Keratinocyte (primary cell): ENCODE data around the gene CBARP. TPM values are rescaled to one million over a fixed set of nuclear protein-coding genes. Genes with fewer than 3 reads are reported as not detected.
"Not testable (repeated sequence)": the region's sequence is repeated elsewhere in the genome, so short reads cannot be mapped to it uniquely, and the experiment has no call there.

Experiments
- DNase-seq: peaks from one replicate; pipeline ENCODE4 v3.0.0-alpha.2; 2011; ENCODE audit warnings: low read depth, missing footprints, low spot score
- FAIRE-seq: peaks from 2 replicates; lab custom pipeline; 2011; peaks lifted over from hg19 to GRCh38; lab: Jason Lieb, UNC
- H2AFZ ChIP-seq: 2 replicates; pipeline ENCODE4 v1.6.0; 2012; ENCODE audit warnings: low read length, control low read depth, inconsistent platforms; ENCODE audit not compliant: control insufficient read depth
- H3K27ac ChIP-seq: 2 replicates; pipeline ENCODE4 v1.5.1; 2011; ENCODE audit warnings: low read length; ENCODE audit not compliant: control insufficient read depth, insufficient read depth
- H3K27me3 ChIP-seq: 3 replicates; pipeline ENCODE4 v1.6.0; 2011; ENCODE audit warnings: low read length; ENCODE audit not compliant: control insufficient read depth, insufficient read depth; ENCODE audit errors: extremely low read depth
- H3K36me3 ChIP-seq, 2 experiments: 2 replicates in 1 of 2; 3 replicates in 1 of 2; pipeline ENCODE4 v1.5.1; 2011; ENCODE audit warnings: low read length in 2 of 2, mild to moderate bottlenecking in 1 of 2; ENCODE audit not compliant: control insufficient read depth in 2 of 2, insufficient read depth in 2 of 2; ENCODE audit errors: extremely low read depth in 1 of 2
- H3K4me1 ChIP-seq: 3 replicates; pipeline ENCODE4 v1.5.1; 2011; ENCODE audit warnings: low read length; ENCODE audit not compliant: control insufficient read depth, insufficient read depth; ENCODE audit errors: extremely low read depth
- H3K4me2 ChIP-seq: 3 replicates; pipeline ENCODE4 v1.6.0; 2011; ENCODE audit warnings: low read depth, low read length; ENCODE audit not compliant: control insufficient read depth, insufficient read depth; ENCODE audit errors: extremely low read depth
- H3K4me3 ChIP-seq, 3 experiments: fragments of 200-600 bp in 1 of 3; sonication (generic) in 1 of 3; 2 replicates in 2 of 3; 3 replicates in 1 of 3; pipeline ENCODE4 v1.5.1; 2011 to 2016; ENCODE audit warnings: low read length in 3 of 3, mild to moderate bottlenecking in 3 of 3, control low read depth in 2 of 3, inconsistent platforms in 1 of 3, low read depth in 1 of 3, mixed read lengths in 1 of 3, mixed run types in 1 of 3, moderate library complexity in 1 of 3; ENCODE audit not compliant: control insufficient read depth in 2 of 3, insufficient read depth in 2 of 3; ENCODE audit errors: extremely low read depth in 1 of 3
- H3K79me2 ChIP-seq: 2 replicates; pipeline ENCODE4 v1.6.0; 2012; ENCODE audit warnings: low read length; ENCODE audit not compliant: control insufficient read depth, insufficient read depth
- H3K9ac ChIP-seq: 3 replicates; pipeline ENCODE4 v1.6.0; 2011; ENCODE audit warnings: low read length; ENCODE audit not compliant: control insufficient read depth, insufficient read depth; ENCODE audit errors: extremely low read depth
- H3K9me1 ChIP-seq: 3 replicates; pipeline ENCODE4 v1.6.0; 2011; ENCODE audit warnings: low read length; ENCODE audit not compliant: control insufficient read depth, insufficient read depth; ENCODE audit errors: extremely low read depth
- H3K9me3 ChIP-seq: 2 replicates; pipeline ENCODE4 v1.5.1; 2012; ENCODE audit warnings: low read depth, low read length; ENCODE audit not compliant: control insufficient read depth
- H4K20me1 ChIP-seq: 3 replicates; pipeline ENCODE4 v1.6.0; 2011; ENCODE audit warnings: low read length; ENCODE audit not compliant: control insufficient read depth, insufficient read depth; ENCODE audit errors: extremely low read depth
- CTCF ChIP-seq, 3 experiments: IDR thresholded peaks in 1 of 3; conservative IDR thresholded peaks in 1 of 3; optimal IDR thresholded peaks in 1 of 3; 2 replicates in 2 of 3; 3 replicates in 1 of 3; pipeline versions ENCODE3 to v1.5.1; 2011; ENCODE audit warnings: low read length in 3 of 3, mild to moderate bottlenecking in 3 of 3, moderate library complexity in 2 of 3, control low read depth in 1 of 3, inconsistent platforms in 1 of 3; ENCODE audit not compliant: insufficient read depth in 2 of 3; ENCODE audit errors: extremely low read depth in 1 of 3
- EZH2 ChIP-seq: IDR thresholded peaks from one replicate; pipeline ENCODE4 v1.6.1; 2012; ENCODE audit warnings: inconsistent platforms, mild to moderate bottlenecking, low read length, moderate library complexity
- dilution Hi-C: fragments of 300-500 bp; cut with MboI; formaldehyde crosslinking; loops from one replicate; pipeline ENCODE4 v1.7.0; 2020; ENCODE audit warnings: low sequenced_read_pairs; ENCODE audit not compliant: extremely low pct_ligation_motif_present
- polyA plus RNA-seq, 5 experiments: library from polyadenylated mRNA; depleted of rRNA in 3 of 5; stranded (reverse) in 3 of 5; stranded (forward) in 1 of 5; unstranded in 1 of 5; fragments of >200 nt; gene quantifications; 1 replicate in 1 of 5; 2 replicates in 3 of 5; 3 replicates in 1 of 5; pipeline versions ENCODE4 v1.2.1 to v1.2.3, GENCODE V29; 2011 to 2012; ENCODE audit warnings: missing spikeins in 2 of 5, low read depth in 1 of 5, low replicate concordance in 1 of 5

The CBARP gene
- polyA plus RNA-seq, 1 donor (not counting 4 experiments of a cell fraction or from before 2014, with no cell fraction given), result 0.93 TPM

DNA sequence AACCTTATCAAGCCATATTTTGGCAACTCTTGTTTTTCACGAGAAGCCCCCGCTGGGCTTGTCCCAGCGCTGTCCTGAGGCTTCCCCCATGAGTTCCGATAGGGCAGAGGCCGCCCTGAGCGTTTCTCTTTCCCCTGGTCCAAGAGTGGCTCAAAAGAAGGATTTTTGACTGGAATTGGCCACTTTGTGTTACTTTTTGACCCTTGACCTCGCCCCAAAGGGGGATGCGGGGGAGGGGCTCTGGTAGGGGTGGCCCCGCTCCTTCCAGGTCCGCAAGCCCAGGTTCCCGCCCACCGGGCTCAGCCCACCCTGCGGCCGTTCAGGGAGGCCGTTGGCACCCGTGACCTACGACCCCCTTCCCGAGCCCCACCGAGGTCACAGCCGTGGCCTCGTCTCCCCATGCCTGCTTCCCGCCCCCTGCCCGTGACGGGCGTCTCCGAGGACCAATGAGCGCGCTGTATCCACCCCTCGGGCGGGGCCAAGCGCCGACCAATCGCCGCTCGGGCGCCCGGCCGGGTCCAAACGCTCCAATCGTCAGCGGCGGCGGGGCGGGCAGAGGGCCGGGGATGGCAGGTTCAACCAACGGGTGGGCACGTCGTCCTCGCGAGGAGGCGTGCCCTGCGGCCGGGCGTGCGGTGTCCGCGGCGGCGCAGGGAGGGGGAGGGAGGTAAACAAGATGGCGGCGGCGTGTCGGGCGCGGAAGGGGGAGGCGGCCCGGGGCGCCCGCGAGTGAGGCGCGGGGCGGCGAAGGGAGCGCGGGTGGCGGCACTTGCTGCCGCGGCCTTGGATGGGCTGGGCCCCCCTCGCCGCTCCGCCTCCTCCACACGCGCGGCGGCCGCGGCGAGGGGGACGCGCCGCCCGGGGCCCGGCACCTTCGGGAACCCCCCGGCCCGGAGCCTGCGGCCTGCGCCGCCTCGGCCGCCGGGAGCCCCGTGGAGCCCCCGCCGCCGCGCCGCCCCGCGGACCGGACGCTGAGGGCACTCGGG lies 32.4 kb downstream of the CBARP start, which contains the start of gene STK11:
TSS of gene STK11 (plus strand) at position 665 of the 986 bp plus-strand sequence. CDS start 1,136 bp downstream, outside the sequence.
- Histone ChIP-seq H3K79me2 (peaks cover 39% of the 10 kb centered on the region), H3K36me3 (peaks cover 3 to 8% of the 10 kb centered on the region in 2 experiments), H3K4me1 (peaks cover 23% of the 10 kb centered on the region), H3K4me3 (peak within 1 kb of the TSS; percentile 74 to 89 (median 79)), H2AFZ (peak within 1 kb of the TSS; percentile 62), H3K27ac (peak within 1 kb of the TSS; percentile 67), H3K9me1 (no peaks in the 10 kb centered on the region), H3K27me3 (no peaks in the 10 kb centered on the region), H4K20me1 (peaks cover 11% of the 10 kb centered on the region), H3K9ac (peak within 1 kb of the TSS; percentile 81), H3K9me3 (no peaks in the 10 kb centered on the region), H3K4me2 (peak within 1 kb of the TSS; percentile 95)
- no peak for TF ChIP-seq CTCF (optimal IDR thresholded peaks at IDR 0.05 in 1 of 3, IDR thresholded peaks at IDR 0.05 in 1 of 3, conservative IDR thresholded peaks at IDR 0.05 in 1 of 3; ENCODE audit: extremely low read depth in 1 of 3, insufficient read depth in 2 of 3, low read length in 3 of 3)
- no peak for TF ChIP-seq EZH2
- dilution Hi-C loops, result no loop called here
- FAIRE-seq (peak; percentile 9), DNase-seq (peak; percentile 79)

- H3K4me2 ChIP-seq, H3K9me1 ChIP-seq, dilution Hi-C loops, DNase-seq, H3K9ac ChIP-seq, H3K4me1 ChIP-seq, H3K27me3 ChIP-seq, H3K79me2 ChIP-seq, H3K4me3 ChIP-seq, H3K9me3 ChIP-seq, H3K36me3 ChIP-seq, H3K27ac ChIP-seq, H4K20me1 ChIP-seq, H2AFZ ChIP-seq, FAIRE-seq: not testable (repeated sequence)
These were observed 37.2 kb downstream of the CBARP start for GRCh38 chr19:1200614-1201013.
